Retinal pigment epithelial cell (primary cell): ENCODE results near the gene NECTIN4.
A peak's percentile ranks its signal among the peaks of the same experiment; 100 is the strongest.

Experiments used
- DNase-seq: peaks from one replicate; pipeline ENCODE4 v3.0.0-alpha.2; 2010; ENCODE audit warnings: low read depth
- H3K4me3 ChIP-seq: 2 replicates; pipeline ENCODE4 v1.5.1; 2011; ENCODE audit warnings: mild to moderate bottlenecking, low read length, control low read depth, moderate library complexity
- TF ChIP-seq, protein P1 (sequence below): conservative IDR thresholded peaks from 2 replicates; pipeline ENCODE4 v1.5.1; 2011; ENCODE audit warnings: low read depth, low read length, control low read depth, inconsistent platforms

NECTIN4 gene

DNA sequence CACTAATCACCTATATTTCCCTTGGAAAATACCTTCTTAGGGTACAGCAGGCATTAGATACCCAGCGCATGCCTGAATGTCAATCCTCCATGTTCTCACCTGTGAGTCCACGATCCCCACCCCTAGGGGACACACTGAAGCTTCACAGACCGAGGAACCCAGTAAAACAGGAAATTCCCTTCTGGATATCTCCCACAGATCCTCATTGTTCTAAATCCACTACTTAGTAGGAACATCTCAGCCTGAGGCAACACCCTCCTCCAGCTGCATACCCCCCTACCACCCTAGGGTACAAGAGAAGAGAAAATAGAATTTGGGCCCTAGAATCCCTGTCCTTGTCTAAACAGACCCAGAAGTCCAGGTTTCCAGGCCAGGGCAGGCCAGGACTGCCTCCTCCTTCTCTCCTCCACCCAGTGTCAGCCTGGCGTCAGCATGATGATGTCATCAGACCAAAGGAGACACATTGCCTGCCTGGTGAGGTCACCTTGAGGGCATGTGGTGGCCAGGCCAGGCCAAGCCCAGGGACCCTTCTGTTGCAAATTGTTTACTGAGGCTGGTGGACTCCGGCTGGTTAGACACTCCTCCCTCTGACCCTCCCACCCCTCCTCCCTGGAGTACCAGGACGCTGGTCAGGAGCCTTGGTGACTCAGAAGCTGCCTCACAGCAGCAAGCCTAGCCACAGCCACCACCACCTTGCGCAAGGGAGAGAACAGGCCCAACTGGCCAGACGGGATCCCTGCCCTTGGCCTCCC, 6.2 kb downstream of the NECTIN4 start:
- TF ChIP-seq, protein P1, sequence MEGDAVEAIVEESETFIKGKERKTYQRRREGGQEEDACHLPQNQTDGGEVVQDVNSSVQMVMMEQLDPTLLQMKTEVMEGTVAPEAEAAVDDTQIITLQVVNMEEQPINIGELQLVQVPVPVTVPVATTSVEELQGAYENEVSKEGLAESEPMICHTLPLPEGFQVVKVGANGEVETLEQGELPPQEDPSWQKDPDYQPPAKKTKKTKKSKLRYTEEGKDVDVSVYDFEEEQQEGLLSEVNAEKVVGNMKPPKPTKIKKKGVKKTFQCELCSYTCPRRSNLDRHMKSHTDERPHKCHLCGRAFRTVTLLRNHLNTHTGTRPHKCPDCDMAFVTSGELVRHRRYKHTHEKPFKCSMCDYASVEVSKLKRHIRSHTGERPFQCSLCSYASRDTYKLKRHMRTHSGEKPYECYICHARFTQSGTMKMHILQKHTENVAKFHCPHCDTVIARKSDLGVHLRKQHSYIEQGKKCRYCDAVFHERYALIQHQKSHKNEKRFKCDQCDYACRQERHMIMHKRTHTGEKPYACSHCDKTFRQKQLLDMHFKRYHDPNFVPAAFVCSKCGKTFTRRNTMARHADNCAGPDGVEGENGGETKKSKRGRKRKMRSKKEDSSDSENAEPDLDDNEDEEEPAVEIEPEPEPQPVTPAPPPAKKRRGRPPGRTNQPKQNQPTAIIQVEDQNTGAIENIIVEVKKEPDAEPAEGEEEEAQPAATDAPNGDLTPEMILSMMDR = no peak
- peak; percentile 90 for DNase-seq
- H3K4me3 ChIP-seq = no peak overlapping the region

DNA sequence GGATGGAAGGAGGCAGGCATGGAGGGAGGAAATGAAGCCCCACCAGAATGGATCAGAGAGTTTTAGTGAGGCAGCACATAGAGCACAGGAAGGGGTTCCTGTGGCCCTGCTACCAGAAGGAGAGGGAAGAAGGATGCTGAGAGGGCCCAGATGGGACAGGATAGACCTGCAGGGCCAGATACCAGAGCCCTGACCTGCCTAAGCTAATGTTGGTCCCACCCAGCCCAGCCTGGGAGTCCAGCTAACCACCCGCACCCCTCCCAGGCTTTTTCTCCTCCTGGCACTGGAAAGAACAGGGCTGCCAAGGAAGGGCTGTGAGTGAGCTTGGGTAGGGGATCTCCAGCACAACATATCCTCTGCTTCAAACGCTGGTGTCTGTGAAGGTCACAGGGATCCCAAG, 6.9 kb downstream of the NECTIN4 start:
- H3K4me3 ChIP-seq = no peak overlapping the region
- TF ChIP-seq, protein P1 = no peak
- no peak for DNase-seq

DNA sequence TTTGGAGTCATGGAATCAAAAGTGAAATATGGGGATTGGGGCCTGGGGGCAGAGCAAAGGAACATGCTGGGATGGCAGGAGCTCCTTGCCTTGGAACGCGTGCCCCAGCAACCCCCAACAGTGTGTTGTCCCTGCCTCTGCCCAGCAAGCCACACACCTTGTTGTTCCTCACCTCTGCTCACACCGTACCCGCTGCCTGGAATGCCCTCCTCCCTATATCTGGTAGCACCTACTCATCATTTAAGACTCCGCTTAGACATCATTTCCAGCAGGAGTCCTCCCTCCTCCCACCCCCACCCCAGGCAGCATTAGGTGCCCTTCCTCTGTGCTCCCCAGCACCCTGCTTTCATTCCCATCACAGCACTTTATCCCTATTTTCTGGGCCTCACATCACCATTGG, 7.8 kb downstream of the NECTIN4 start:
- no peak overlapping the region for H3K4me3 ChIP-seq
- DNase-seq = no peak
- TF ChIP-seq, protein P1 = no peak

DNA sequence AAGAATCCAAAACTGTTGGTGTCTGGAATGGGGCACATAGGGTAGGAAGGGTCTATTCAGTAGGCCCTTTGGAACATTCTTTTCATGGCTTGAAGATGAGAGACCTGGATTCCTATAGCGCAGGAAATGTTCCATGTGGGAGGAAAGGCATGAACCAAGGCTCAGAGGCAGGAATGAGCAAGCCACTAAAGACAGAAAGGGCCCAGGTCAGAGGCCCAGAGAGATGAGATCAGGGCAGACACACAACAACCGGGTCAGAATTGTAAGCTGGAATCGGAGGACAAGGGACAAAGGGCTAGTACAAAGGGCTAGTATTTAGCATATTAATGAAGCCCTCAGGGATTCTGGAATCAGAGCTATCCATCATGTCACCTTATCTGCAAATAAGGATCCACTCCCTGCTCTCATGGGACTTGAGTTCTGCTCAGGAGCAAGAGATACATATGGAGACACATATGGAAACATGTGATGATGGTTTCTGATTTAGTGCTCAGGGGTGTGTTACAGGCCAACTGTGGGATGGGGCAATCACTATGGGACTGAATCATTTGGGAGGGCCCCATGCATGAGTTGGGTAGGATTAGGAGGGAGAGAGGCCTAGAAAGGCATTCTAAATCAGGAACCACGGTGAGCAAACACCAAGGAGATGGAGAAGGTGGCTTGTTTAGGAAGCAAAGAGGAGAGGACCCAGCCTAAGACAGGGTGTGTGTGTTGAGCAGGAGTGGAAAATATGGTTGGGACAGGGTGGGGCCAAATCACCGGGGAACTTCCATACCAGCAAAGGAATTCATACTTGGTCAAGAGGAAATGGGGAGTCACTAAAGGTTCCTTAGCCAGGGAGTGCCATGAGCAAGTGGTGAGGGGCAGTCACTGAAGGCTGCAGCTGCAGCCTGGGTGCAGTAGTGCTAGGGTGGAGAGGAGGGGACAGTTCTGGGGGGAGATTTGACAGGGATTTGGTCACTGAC, 8.6 kb downstream of the NECTIN4 start:
- TF ChIP-seq, protein P1 = no peak
- no peak overlapping the region for H3K4me3 ChIP-seq
- no peak for DNase-seq

DNA sequence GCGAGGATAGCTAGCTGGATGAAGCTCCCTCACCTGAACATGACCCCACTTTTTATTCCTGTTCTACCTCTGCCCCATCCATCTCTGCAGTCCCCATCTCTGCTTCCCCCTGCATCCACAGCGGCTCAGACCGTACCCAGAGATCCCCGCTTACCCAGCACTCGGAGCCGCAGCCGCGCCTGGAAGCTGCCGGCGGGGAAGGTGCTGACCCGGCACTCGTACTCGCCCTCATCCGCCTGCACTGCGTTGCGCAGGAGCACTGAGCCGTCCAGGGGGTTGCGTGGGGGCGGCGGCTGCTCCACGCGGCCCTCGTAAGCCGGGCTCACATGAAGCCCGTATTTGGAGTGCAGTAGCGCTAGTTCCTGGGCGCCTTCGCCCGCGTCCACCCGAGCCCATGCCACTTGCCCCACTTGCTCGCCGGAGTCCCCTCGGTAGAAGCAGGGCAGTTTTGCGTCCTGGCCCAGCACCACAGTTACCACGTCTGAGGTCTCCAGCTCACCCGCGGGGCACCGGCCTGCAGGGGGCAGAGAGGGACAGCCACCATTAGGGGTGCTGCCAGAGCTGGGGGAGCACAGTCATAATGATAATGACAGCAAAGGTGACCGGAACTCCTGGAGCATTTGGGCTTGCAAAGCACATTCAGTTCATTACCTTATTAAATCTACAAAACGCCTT, 9.8 kb downstream of the NECTIN4 start:
- no peak overlapping the region for H3K4me3 ChIP-seq
- DNase-seq = no peak
- TF ChIP-seq, protein P1 = no peak

DNA sequence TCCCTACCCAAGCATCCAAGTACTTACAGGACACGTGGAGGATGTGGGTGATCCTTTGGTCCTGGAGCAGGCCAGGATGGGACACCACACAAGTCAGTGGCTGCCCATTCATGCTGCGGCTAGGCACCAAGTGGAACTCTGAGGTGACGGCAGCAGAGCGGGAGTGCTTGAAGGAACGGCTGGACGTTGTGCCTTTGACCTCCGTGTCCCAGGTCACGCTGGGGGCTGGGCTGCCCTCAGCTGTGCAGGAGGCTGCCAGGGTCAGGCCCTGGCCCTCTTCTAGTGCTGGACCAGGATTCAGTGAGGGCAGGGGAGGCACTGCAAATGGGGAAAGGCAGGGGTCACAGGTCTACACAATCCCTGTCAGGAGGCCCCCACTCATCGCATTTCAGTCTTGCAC, 11.9 kb downstream of the NECTIN4 start:
- TF ChIP-seq, protein P1 = no peak
- DNase-seq = no peak
- H3K4me3 ChIP-seq = no peak overlapping the region
